ENCODE data around the gene PIK3IP1. TPM values are rescaled to one million over a fixed set of nuclear protein-coding genes. Genes with fewer than 3 reads are reported as not detected.

PIK3IP1 gene
- total and polyA plus RNA-seq, 2 donors (not counting 3 experiments of a cell fraction or from before 2014, with no cell fraction given): 7.7 to 13.2 TPM

DNA sequence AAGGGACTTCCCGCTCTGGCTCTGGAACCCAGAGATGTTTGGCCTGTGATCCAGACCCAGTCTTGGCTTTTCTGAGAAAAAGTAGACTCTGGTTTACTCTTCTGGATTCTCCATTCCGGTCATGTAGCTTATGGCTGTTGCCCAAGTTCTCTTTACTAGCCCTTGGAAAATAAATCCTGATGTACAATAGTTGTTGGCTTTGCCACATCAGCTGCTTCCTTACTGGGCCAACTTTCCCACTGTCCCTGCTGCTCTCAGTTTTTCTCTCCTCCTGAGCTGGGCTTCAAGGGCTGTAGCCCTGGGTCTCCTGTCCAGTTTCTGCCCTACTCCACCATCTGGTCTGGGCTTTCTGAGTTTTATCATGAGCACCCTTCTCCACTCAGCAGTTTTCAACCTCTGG lies 41.4 kb upstream of the PIK3IP1 start:
- FAIRE-seq (no peak), DNase-seq (ENCODE audit: low read depth, low spot score) (no peak)
- no peak for TF ChIP-seq POLR2AphosphoS5 (IDR thresholded peaks at IDR 0.05; ENCODE audit: insufficient read depth, low read depth, low read length)
- no peak for TF ChIP-seq FOS (IDR thresholded peaks at IDR 0.05; ENCODE audit: borderline replicate concordance, insufficient read depth, low read length)
- TF ChIP-seq MYC (IDR thresholded peaks at IDR 0.05; ENCODE audit: low read depth, low read length): no peak
- no peak for TF ChIP-seq JUN (IDR thresholded peaks at IDR 0.05; ENCODE audit: borderline replicate concordance, insufficient read depth, insufficient read length, low read depth)
- no peak for TF ChIP-seq MAX (IDR thresholded peaks at IDR 0.05; ENCODE audit: insufficient read depth, insufficient read length)
- dilution Hi-C loops (cut with MboI; ENCODE audit: extremely low pct_ligation_motif_present, low sequenced_read_pairs) (no loop called here), intact Hi-C loops (cut with micrococcal nuclease) (no loop called here)
- CTCF ChIA-PET: interaction anchor here (1.2 kb wide), 1 partner anchor 20 kb away, joined by 5 read pairs; no protein-coding TSS in a partner anchor
- no peaks in the 10 kb centered on the region for H3K79me2 ChIP-seq (ENCODE audit: control insufficient read depth, insufficient read depth, low read length)
- no peak overlapping the region for H3K27ac ChIP-seq (ENCODE audit: insufficient read depth, low read depth, low read length)
- no peaks in the 10 kb centered on the region for H3K27me3 ChIP-seq (ENCODE audit: control insufficient read depth in 2 of 2, insufficient read depth in 2 of 2, low read length in 2 of 2)
- no peak overlapping the region for H2AFZ ChIP-seq (ENCODE audit: low read depth, low read length)
- no peak overlapping the region for H3K4me3 ChIP-seq (replicated peaks in 1 of 3; ENCODE audit: insufficient read depth in 1 of 3, low read depth in 1 of 3, low read length in 3 of 3)
- no peak overlapping the region for H3K9ac ChIP-seq (replicated peaks; ENCODE audit: extremely low read depth, insufficient read depth, low read length)
- no peaks in the 10 kb centered on the region for H3K4me1 ChIP-seq (ENCODE audit: control insufficient read depth, extremely low read depth, insufficient read depth, low read length)
- H3K9me3 ChIP-seq (replicated peaks; ENCODE audit: control insufficient read depth, insufficient read depth, low read length): no peaks in the 10 kb centered on the region
- no peaks in the 10 kb centered on the region for H4K20me1 ChIP-seq (replicated peaks; ENCODE audit: control insufficient read depth, extremely low read depth, insufficient read depth, low read length)
- POLR2A ChIA-PET: no interaction called here
- no peak overlapping the region for H3K4me2 ChIP-seq (ENCODE audit: insufficient read depth, low read length)
- H3K36me3 ChIP-seq (ENCODE audit: control insufficient read depth in 2 of 2, extremely low read depth in 1 of 2, insufficient read depth in 2 of 2, low read length in 2 of 2): peaks cover 7 to 39% of the 10 kb centered on the region in 2 experiments
- BruUV-seq (replicated peaks): no TSS peak
- no peaks in the 10 kb centered on the region for H3K9me1 ChIP-seq (replicated peaks; ENCODE audit: control insufficient read depth, extremely low read depth, insufficient read depth, low read length)

GRCh38 chr22:31332886-31333285 lies 40.6 kb upstream of the PIK3IP1 start:
- intact Hi-C loops (cut with micrococcal nuclease): no loop called here
- Histone ChIP-seq H3K4me3 (replicated peaks in 1 of 3; ENCODE audit: insufficient read depth in 1 of 3, low read depth in 1 of 3, low read length in 3 of 3) (no peak overlapping the region), H3K27me3 (ENCODE audit: control insufficient read depth in 2 of 2, insufficient read depth in 2 of 2, low read length in 2 of 2) (no peaks in the 10 kb centered on the region), H3K4me1 (ENCODE audit: control insufficient read depth, extremely low read depth, insufficient read depth, low read length) (no peaks in the 10 kb centered on the region), H3K4me2 (ENCODE audit: insufficient read depth, low read length) (no peak overlapping the region), H3K9ac (replicated peaks; ENCODE audit: extremely low read depth, insufficient read depth, low read length) (no peak overlapping the region), H4K20me1 (replicated peaks; ENCODE audit: control insufficient read depth, extremely low read depth, insufficient read depth, low read length) (no peaks in the 10 kb centered on the region), H3K27ac (ENCODE audit: insufficient read depth, low read depth, low read length) (no peak overlapping the region), H3K79me2 (ENCODE audit: control insufficient read depth, insufficient read depth, low read length) (no peaks in the 10 kb centered on the region), H3K36me3 (ENCODE audit: control insufficient read depth in 2 of 2, extremely low read depth in 1 of 2, insufficient read depth in 2 of 2, low read length in 2 of 2) (peaks cover 8 to 45% of the 10 kb centered on the region in 2 experiments), H3K9me1 (replicated peaks; ENCODE audit: control insufficient read depth, extremely low read depth, insufficient read depth, low read length) (no peaks in the 10 kb centered on the region), H2AFZ (ENCODE audit: low read depth, low read length) (no peak overlapping the region), H3K9me3 (replicated peaks; ENCODE audit: control insufficient read depth, insufficient read depth, low read length) (no peaks in the 10 kb centered on the region)
- ChIA-PET CTCF (interaction anchor here (1.8 kb wide), 1 partner anchor 20 kb away, joined by 8 read pairs; no protein-coding TSS in a partner anchor), POLR2A (no interaction called here)
- no peak for FAIRE-seq
- BruUV-seq (replicated peaks): no TSS peak
- no peak for DNase-seq (ENCODE audit: low read depth, low spot score)
- dilution Hi-C loops (cut with MboI; ENCODE audit: extremely low pct_ligation_motif_present, low sequenced_read_pairs): no loop called here
- TF ChIP-seq POLR2AphosphoS5 (IDR thresholded peaks at IDR 0.05; ENCODE audit: insufficient read depth, low read depth, low read length): no peak
- TF ChIP-seq GATA2 (IDR thresholded peaks at IDR 0.05; ENCODE audit: insufficient read depth, insufficient read length, low read depth, low read length): no peak
- TF ChIP-seq JUN (IDR thresholded peaks at IDR 0.05; ENCODE audit: borderline replicate concordance, insufficient read depth, insufficient read length, low read depth): no peak
- no peak for TF ChIP-seq EZH2 (IDR thresholded peaks at IDR 0.05; ENCODE audit: borderline replicate concordance, low read depth, low read length, severe bottlenecking)
- no peak for TF ChIP-seq MYC (IDR thresholded peaks at IDR 0.05; ENCODE audit: low read depth, low read length)
- no peak for TF ChIP-seq FOS (IDR thresholded peaks at IDR 0.05; ENCODE audit: borderline replicate concordance, insufficient read depth, low read length)
- TF ChIP-seq, protein P1, sequence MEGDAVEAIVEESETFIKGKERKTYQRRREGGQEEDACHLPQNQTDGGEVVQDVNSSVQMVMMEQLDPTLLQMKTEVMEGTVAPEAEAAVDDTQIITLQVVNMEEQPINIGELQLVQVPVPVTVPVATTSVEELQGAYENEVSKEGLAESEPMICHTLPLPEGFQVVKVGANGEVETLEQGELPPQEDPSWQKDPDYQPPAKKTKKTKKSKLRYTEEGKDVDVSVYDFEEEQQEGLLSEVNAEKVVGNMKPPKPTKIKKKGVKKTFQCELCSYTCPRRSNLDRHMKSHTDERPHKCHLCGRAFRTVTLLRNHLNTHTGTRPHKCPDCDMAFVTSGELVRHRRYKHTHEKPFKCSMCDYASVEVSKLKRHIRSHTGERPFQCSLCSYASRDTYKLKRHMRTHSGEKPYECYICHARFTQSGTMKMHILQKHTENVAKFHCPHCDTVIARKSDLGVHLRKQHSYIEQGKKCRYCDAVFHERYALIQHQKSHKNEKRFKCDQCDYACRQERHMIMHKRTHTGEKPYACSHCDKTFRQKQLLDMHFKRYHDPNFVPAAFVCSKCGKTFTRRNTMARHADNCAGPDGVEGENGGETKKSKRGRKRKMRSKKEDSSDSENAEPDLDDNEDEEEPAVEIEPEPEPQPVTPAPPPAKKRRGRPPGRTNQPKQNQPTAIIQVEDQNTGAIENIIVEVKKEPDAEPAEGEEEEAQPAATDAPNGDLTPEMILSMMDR (IDR thresholded peaks at IDR 0.05; ENCODE audit: extremely low read depth in 1 of 2, insufficient read depth in 1 of 2, low read depth in 1 of 2, low read length in 2 of 2): no peak
- no peak for TF ChIP-seq POLR2A (IDR thresholded peaks at IDR 0.05; ENCODE audit: low read depth, low read length)
